SJCRH30 (cell line): ENCODE measurements around the gene FOXP4. TPM values are rescaled to one million over a fixed set of nuclear protein-coding genes. Genes with fewer than 3 reads are reported as not detected.

Experiments
- DNase-seq, 2 experiments: peaks; one replicate each; pipeline ENCODE4 v3.0.0-alpha.2; 2015 to 2020
- H3K27ac ChIP-seq: fragments of 250-450 bp; sonication (Bioruptor Pico); 2 replicates; pipeline ENCODE4 v1.5.1; 2020; ENCODE audit warnings: mild to moderate bottlenecking, moderate library complexity
- H3K27me3 ChIP-seq: fragments of 250-450 bp; sonication (Bioruptor Pico); 2 replicates; pipeline ENCODE4 v1.5.1; 2020; ENCODE audit warnings: mild to moderate bottlenecking, moderate library complexity
- H3K36me3 ChIP-seq: fragments of 250-450 bp; sonication (Bioruptor Pico); 2 replicates; pipeline ENCODE4 v1.5.1; 2020; ENCODE audit warnings: mild to moderate bottlenecking, moderate library complexity
- H3K4me1 ChIP-seq: fragments of 250-450 bp; sonication (Bioruptor Pico); 2 replicates; pipeline ENCODE4 v1.5.1; 2020; ENCODE audit warnings: mild to moderate bottlenecking, moderate library complexity
- H3K4me3 ChIP-seq: fragments of 250-450 bp; sonication (Bioruptor Pico); 2 replicates; pipeline ENCODE4 v1.5.1; 2020; ENCODE audit warnings: mild to moderate bottlenecking, moderate library complexity
- H3K9me3 ChIP-seq: fragments of 250-450 bp; sonication (Bioruptor Pico); replicated peaks from 2 replicates; pipeline ENCODE4 v1.5.1; 2020; ENCODE audit warnings: mild to moderate bottlenecking, moderate library complexity
- total RNA-seq: library from RNA; depleted of rRNA; stranded (reverse); fragments of >200 nt; shearing (Covaris generic); gene quantifications from 2 replicates; pipeline ENCODE4 v1.2.3, GENCODE V29; 2014

Gene FOXP4
- total RNA-seq, 1 experiment from 2014 or later, result 9.2 TPM

GRCh38 chr6:41530476-41530875, 15.7 kb upstream of the FOXP4 start:
- Histone ChIP-seq H3K4me3 (no peak overlapping the region), H3K27ac (no peak overlapping the region), H3K36me3 (no peaks in the 10 kb centered on the region), H3K27me3 (no peaks in the 10 kb centered on the region), H3K4me1 (peaks cover 10% of the 10 kb centered on the region; the same call in 1 of the 2 replicates), H3K9me3 (no peaks in the 10 kb centered on the region)
- DNase-seq, result no peak

GRCh38 chr6:41531016-41531415, 15.2 kb upstream of the FOXP4 start:
- no peaks in the 10 kb centered on the region for H3K27me3 ChIP-seq
- no peak overlapping the region for H3K27ac ChIP-seq
- DNase-seq, result no peak
- H3K36me3 ChIP-seq, result no peaks in the 10 kb centered on the region
- no peaks in the 10 kb centered on the region for H3K9me3 ChIP-seq
- no peak overlapping the region for H3K4me3 ChIP-seq
- peaks cover 10% of the 10 kb centered on the region; the same call in 1 of the 2 replicates for H3K4me1 ChIP-seq

- DNase-seq, result no peak
- H3K27me3 ChIP-seq, result no peaks in the 10 kb centered on the region
- H3K27ac ChIP-seq, result no peak overlapping the region
- H3K36me3 ChIP-seq, result no peaks in the 10 kb centered on the region
- H3K4me1 ChIP-seq, result peaks cover 15% of the 10 kb centered on the region; the same call in 1 of the 2 replicates
- H3K9me3 ChIP-seq, result no peaks in the 10 kb centered on the region
- H3K4me3 ChIP-seq, result no peak overlapping the region
Measured at GRCh38 chr6:41531591-41532582, 14.3 kb upstream of the FOXP4 start.

- Histone ChIP-seq H3K4me1 (peaks cover 9% of the 10 kb centered on the region; the same call in 1 of the 2 replicates), H3K27ac (no peak overlapping the region), H3K9me3 (no peaks in the 10 kb centered on the region), H3K36me3 (no peaks in the 10 kb centered on the region), H3K27me3 (no peaks in the 10 kb centered on the region), H3K4me3 (no peak overlapping the region)
- no peak for DNase-seq
Measured at GRCh38 chr6:41535766-41536165, 10.4 kb upstream of the FOXP4 start.

GRCh38 chr6:41536795-41537758, 9.1 kb upstream of the FOXP4 start:
- Histone ChIP-seq H3K4me3 (no peak overlapping the region), H3K9me3 (no peaks in the 10 kb centered on the region), H3K27ac (no peak overlapping the region), H3K4me1 (peaks cover 9% of the 10 kb centered on the region; the same call in 1 of the 2 replicates), H3K27me3 (no peaks in the 10 kb centered on the region), H3K36me3 (no peaks in the 10 kb centered on the region)
- DNase-seq, result peak; percentile 54 to 72

GRCh38 chr6:41538556-41539182, 7.5 kb upstream of the FOXP4 start:
- no peak for DNase-seq
- Histone ChIP-seq H3K4me3 (no peak overlapping the region), H3K9me3 (no peaks in the 10 kb centered on the region), H3K27ac (no peak overlapping the region), H3K27me3 (no peaks in the 10 kb centered on the region), H3K36me3 (no peaks in the 10 kb centered on the region), H3K4me1 (peaks cover 9% of the 10 kb centered on the region; the same call in 1 of the 2 replicates)

- Histone ChIP-seq H3K4me3 (no peak overlapping the region), H3K4me1 (peaks cover 9% of the 10 kb centered on the region; the same call in 1 of the 2 replicates), H3K27me3 (no peaks in the 10 kb centered on the region), H3K36me3 (no peaks in the 10 kb centered on the region), H3K9me3 (no peaks in the 10 kb centered on the region), H3K27ac (no peak overlapping the region)
- DNase-seq, result no peak
Measured at GRCh38 chr6:41539204-41539603, 7.0 kb upstream of the FOXP4 start.

- no peak overlapping the region for H3K4me3 ChIP-seq
- no peak for DNase-seq
- H3K27me3 ChIP-seq, result no peaks in the 10 kb centered on the region
- H3K27ac ChIP-seq, result no peak overlapping the region
- no peaks in the 10 kb centered on the region for H3K36me3 ChIP-seq
- peaks cover 9% of the 10 kb centered on the region; the same call in 1 of the 2 replicates for H3K4me1 ChIP-seq
- H3K9me3 ChIP-seq, result no peaks in the 10 kb centered on the region
Measured at GRCh38 chr6:41541364-41541763, 4.8 kb upstream of the FOXP4 start.

GRCh38 chr6:41543087-41543486, 3.1 kb upstream of the FOXP4 start:
- Histone ChIP-seq H3K9me3 (no peaks in the 10 kb centered on the region), H3K27ac (no peak overlapping the region), H3K4me1 (no peaks in the 10 kb centered on the region; the same call in 1 of the 2 replicates), H3K4me3 (no peak overlapping the region), H3K27me3 (no peaks in the 10 kb centered on the region), H3K36me3 (no peaks in the 10 kb centered on the region)
- DNase-seq, result no peak

GRCh38 chr6:41545247-41545702, 906 bp upstream of the FOXP4 start:
- Histone ChIP-seq H3K27ac (peak overlapping the region; percentile 44), H3K4me1 (no peaks in the 10 kb centered on the region; the same call in 1 of the 2 replicates), H3K36me3 (no peaks in the 10 kb centered on the region), H3K4me3 (peak overlapping the region; percentile 70), H3K27me3 (no peaks in the 10 kb centered on the region), H3K9me3 (no peaks in the 10 kb centered on the region)
- peak in 1 of 2 experiments; percentile 20 for DNase-seq

GRCh38 chr6:41546475-41546865, 289 bp downstream of the FOXP4 start:
- H3K27ac ChIP-seq, result no peak overlapping the region
- peaks cover 6% of the 10 kb centered on the region; the same call in 1 of the 2 replicates for H3K36me3 ChIP-seq
- peak overlapping the region; percentile 70 for H3K4me3 ChIP-seq
- peak in 1 of 2 experiments; percentile 34 for DNase-seq
- H3K4me1 ChIP-seq, result no peaks in the 10 kb centered on the region; the same call in 1 of the 2 replicates
- no peaks in the 10 kb centered on the region for H3K9me3 ChIP-seq
- no peaks in the 10 kb centered on the region for H3K27me3 ChIP-seq

- Histone ChIP-seq H3K27ac (no peak overlapping the region), H3K9me3 (no peaks in the 10 kb centered on the region), H3K4me3 (peak overlapping the region; percentile 70), H3K27me3 (no peaks in the 10 kb centered on the region), H3K36me3 (peaks cover 10% of the 10 kb centered on the region; the same call in 1 of the 2 replicates), H3K4me1 (no peaks in the 10 kb centered on the region; the same call in 1 of the 2 replicates)
- DNase-seq, result peak; percentile 51
Measured at GRCh38 chr6:41546866-41547798, 951 bp downstream of the FOXP4 start.

GRCh38 chr6:41547799-41548097, 1.6 kb downstream of the FOXP4 start:
- H3K27me3 ChIP-seq, result no peaks in the 10 kb centered on the region
- peaks cover 14% of the 10 kb centered on the region; the same call in 1 of the 2 replicates for H3K36me3 ChIP-seq
- H3K27ac ChIP-seq, result no peak overlapping the region
- no peaks in the 10 kb centered on the region; the same call in 1 of the 2 replicates for H3K4me1 ChIP-seq
- no peak for DNase-seq
- H3K9me3 ChIP-seq, result no peaks in the 10 kb centered on the region
- H3K4me3 ChIP-seq, result peak overlapping the region; percentile 70
